D721Med (cell line): ENCODE measurements around the gene CCDC170.
"Not testable (repeated sequence)": the region's sequence is repeated elsewhere in the genome, so short reads cannot be mapped to it uniquely, and the experiment has no call there.

Experiments
- DNase-seq: peaks from one replicate; pipeline ENCODE4 v3.0.0; 2011; ENCODE audit warnings: low spot score; ENCODE audit not compliant: insufficient read length
- FAIRE-seq: peaks from 2 replicates; lab custom pipeline; 2011; peaks lifted over from hg19 to GRCh38; lab: Jason Lieb, UNC
- CTCF ChIP-seq: IDR thresholded peaks from 2 replicates; pipeline ENCODE4 v1.5.1; 2012; ENCODE audit warnings: mild to moderate bottlenecking, control low read depth; ENCODE audit not compliant: insufficient read depth; ENCODE audit errors: missing control alignments

The CCDC170 gene

GRCh38 chr6:151534576-151534975, 40.8 kb downstream of the CCDC170 start:
- FAIRE-seq (no peak), DNase-seq (no peak)
- no peak for TF ChIP-seq CTCF

- no peak for TF ChIP-seq CTCF
- DNase-seq (no peak), FAIRE-seq (no peak)
Measured at GRCh38 chr6:151535476-151536187, 41.8 kb downstream of the CCDC170 start.

- FAIRE-seq, result no peak
- no peak for DNase-seq
- TF ChIP-seq CTCF, result no peak
Measured at GRCh38 chr6:151536188-151536479, 42.3 kb downstream of the CCDC170 start.

- no peak for TF ChIP-seq CTCF
- DNase-seq, result no peak
- FAIRE-seq, result no peak
Measured at GRCh38 chr6:151537556-151537955, 43.7 kb downstream of the CCDC170 start.

GRCh38 chr6:151539506-151540268, 45.9 kb downstream of the CCDC170 start:
- TF ChIP-seq CTCF, result no peak
- FAIRE-seq (no peak), DNase-seq (no peak)

GRCh38 chr6:151544453-151544852, 50.6 kb downstream of the CCDC170 start:
- no peak for FAIRE-seq

GRCh38 chr6:151544884-151545283, 51.1 kb downstream of the CCDC170 start:
- FAIRE-seq, DNase-seq: not testable (repeated sequence)

More at GRCh38 chr6:151544453-151544852, 50.6 kb downstream of the CCDC170 start:
- DNase-seq, result no peak
- TF ChIP-seq CTCF, result no peak
